ENCODE results near the gene PCGF5.

The PCGF5 gene

DNA sequence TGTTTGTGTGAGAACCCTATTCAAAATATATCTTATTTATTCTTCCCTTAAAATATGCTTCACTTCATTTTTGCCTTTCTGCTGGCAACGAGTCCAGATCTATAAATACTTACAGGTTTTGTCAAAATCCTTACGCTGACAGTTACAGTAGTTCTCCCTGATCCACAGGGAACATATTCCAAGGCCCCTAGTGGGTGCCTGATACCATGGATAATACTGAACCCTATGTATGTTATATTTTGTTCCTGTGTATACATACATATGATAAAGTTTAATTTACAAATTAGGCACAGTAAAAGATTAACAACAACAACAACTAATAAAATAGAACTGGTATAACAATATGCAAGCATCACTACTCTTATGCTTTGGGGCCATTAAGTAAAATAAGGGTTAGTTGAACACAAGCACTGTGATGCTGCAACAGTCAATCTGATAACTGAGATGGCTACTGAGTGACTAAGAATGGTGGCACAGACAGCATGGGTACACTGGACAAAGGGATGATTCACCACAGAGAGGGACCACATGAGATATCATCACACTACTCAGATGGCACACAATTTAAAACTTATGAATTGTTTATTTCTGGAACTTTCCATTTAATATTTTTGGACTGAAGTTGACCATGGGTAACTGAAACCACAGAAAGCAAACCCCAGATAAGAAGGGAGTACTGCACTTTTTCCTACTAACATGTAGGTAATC, 29.4 kb upstream of the PCGF5 start:
- Histone ChIP-seq H3K9me3 (ENCODE audit: insufficient read depth, low read length) (no peaks in the 10 kb centered on the region), H3K4me2 (ENCODE audit: low read length) (no peak overlapping the region), H3K9ac (ENCODE audit: low read length) (no peak overlapping the region), H3K27me3 (ENCODE audit: low read depth, low read length) (no peaks in the 10 kb centered on the region), H3K4me1 (ENCODE audit: low read length) (peaks cover 8% of the 10 kb centered on the region; the same call in 1 of the 2 replicates), H3K27ac (ENCODE audit: low read length) (no peak overlapping the region), H2AFZ (ENCODE audit: low read depth, low read length) (no peak overlapping the region), H3K79me2 (ENCODE audit: low read length) (peaks cover 53% of the 10 kb centered on the region), H4K20me1 (ENCODE audit: insufficient read depth, low read length) (peaks cover 8% of the 10 kb centered on the region), H3K4me3 (ENCODE audit: low read length) (no peak overlapping the region), H3K36me3 (replicated peaks; ENCODE audit: low read depth, low read length) (no peaks in the 10 kb centered on the region)
- TF ChIP-seq EZH2phosphoT487 (IDR thresholded peaks at IDR 0.05; ENCODE audit: low read depth): no peak
- TF ChIP-seq, protein P1, sequence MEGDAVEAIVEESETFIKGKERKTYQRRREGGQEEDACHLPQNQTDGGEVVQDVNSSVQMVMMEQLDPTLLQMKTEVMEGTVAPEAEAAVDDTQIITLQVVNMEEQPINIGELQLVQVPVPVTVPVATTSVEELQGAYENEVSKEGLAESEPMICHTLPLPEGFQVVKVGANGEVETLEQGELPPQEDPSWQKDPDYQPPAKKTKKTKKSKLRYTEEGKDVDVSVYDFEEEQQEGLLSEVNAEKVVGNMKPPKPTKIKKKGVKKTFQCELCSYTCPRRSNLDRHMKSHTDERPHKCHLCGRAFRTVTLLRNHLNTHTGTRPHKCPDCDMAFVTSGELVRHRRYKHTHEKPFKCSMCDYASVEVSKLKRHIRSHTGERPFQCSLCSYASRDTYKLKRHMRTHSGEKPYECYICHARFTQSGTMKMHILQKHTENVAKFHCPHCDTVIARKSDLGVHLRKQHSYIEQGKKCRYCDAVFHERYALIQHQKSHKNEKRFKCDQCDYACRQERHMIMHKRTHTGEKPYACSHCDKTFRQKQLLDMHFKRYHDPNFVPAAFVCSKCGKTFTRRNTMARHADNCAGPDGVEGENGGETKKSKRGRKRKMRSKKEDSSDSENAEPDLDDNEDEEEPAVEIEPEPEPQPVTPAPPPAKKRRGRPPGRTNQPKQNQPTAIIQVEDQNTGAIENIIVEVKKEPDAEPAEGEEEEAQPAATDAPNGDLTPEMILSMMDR (IDR thresholded peaks at IDR 0.05; ENCODE audit: low read depth, low read length): no peak

DNA sequence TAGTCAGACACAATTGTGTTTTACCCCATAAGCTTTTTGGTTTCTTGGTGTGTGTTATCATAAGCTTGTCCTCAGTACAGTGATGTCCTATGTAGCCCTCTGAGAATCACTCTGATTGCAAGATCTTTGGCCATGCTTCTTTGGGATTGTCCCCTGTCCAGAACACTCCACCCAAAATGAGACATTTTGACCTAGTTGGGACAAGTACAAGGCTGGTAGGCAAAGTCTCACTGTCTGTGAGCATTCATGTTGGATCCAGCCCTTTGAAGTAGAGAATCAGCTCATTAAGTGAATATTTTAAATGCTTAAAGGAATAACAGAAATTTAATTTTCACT, 28.9 kb upstream of the PCGF5 start:
- no peak overlapping the region for H3K4me2 ChIP-seq (ENCODE audit: low read length)
- TF ChIP-seq, protein P1 (IDR thresholded peaks at IDR 0.05; ENCODE audit: low read depth, low read length): no peak
- TF ChIP-seq EZH2phosphoT487 (IDR thresholded peaks at IDR 0.05; ENCODE audit: low read depth): no peak
- H3K27ac ChIP-seq (ENCODE audit: low read length): no peak overlapping the region
- no peaks in the 10 kb centered on the region for H3K36me3 ChIP-seq (replicated peaks; ENCODE audit: low read depth, low read length)
- peaks cover 53% of the 10 kb centered on the region for H3K79me2 ChIP-seq (ENCODE audit: low read length)
- H2AFZ ChIP-seq (ENCODE audit: low read depth, low read length): no peak overlapping the region
- H4K20me1 ChIP-seq (ENCODE audit: insufficient read depth, low read length): peaks cover 6% of the 10 kb centered on the region; the same call in 1 of the 2 replicates
- H3K9ac ChIP-seq (ENCODE audit: low read length): no peak overlapping the region
- no peaks in the 10 kb centered on the region for H3K9me3 ChIP-seq (ENCODE audit: insufficient read depth, low read length)
- H3K27me3 ChIP-seq (ENCODE audit: low read depth, low read length): no peaks in the 10 kb centered on the region
- peaks cover 8% of the 10 kb centered on the region; the same call in 1 of the 2 replicates for H3K4me1 ChIP-seq (ENCODE audit: low read length)
- H3K4me3 ChIP-seq (ENCODE audit: low read length): no peak overlapping the region

DNA sequence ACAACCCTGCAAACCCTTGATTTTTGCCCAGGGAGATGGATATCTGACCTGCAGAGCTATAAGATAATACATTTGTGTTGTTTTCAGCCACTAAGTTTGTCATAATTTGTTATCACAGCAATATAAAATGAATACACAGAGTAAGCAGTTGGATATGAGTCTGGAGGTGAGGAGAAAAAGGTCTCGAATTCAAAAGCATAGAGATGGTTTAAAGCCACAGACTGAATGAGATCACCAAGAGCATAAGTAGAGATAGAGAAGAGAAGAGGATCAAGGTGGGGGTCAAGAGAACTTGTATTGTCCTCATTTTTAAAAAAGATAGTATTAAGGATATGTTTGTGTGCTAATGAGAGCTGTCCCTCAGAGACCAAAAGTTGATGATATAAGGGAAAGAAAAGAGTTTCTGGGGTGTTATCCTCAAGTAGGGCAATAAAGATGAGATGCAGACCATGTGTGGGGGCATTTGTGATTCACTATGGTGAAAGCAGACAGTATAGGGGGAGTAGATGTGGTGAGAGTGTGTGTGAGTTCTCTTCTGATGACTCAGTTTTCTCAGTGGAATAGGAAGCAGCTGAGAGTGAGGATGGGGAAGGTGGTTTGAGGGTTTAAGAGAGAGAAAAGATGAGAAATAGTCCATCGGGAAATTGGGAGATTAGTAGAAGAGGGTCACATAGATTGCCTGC, 25.8 kb upstream of the PCGF5 start:
- H3K4me2 ChIP-seq (ENCODE audit: low read length): no peak overlapping the region
- no peak overlapping the region for H3K9ac ChIP-seq (ENCODE audit: low read length)
- H3K27me3 ChIP-seq (ENCODE audit: low read depth, low read length): no peaks in the 10 kb centered on the region
- no peaks in the 10 kb centered on the region for H3K36me3 ChIP-seq (replicated peaks; ENCODE audit: low read depth, low read length)
- H3K4me1 ChIP-seq (ENCODE audit: low read length): peaks cover 8% of the 10 kb centered on the region; the same call in 1 of the 2 replicates
- peaks cover 55% of the 10 kb centered on the region for H3K79me2 ChIP-seq (ENCODE audit: low read length)
- H3K27ac ChIP-seq (ENCODE audit: low read length): no peak overlapping the region
- no peak overlapping the region for H3K4me3 ChIP-seq (ENCODE audit: low read length)
- H4K20me1 ChIP-seq (ENCODE audit: insufficient read depth, low read length): peaks cover 8% of the 10 kb centered on the region
- TF ChIP-seq, protein P1 (IDR thresholded peaks at IDR 0.05; ENCODE audit: low read depth, low read length): no peak
- no peak for TF ChIP-seq EZH2phosphoT487 (IDR thresholded peaks at IDR 0.05; ENCODE audit: low read depth)
- no peaks in the 10 kb centered on the region for H3K9me3 ChIP-seq (ENCODE audit: insufficient read depth, low read length)
- no peak overlapping the region for H2AFZ ChIP-seq (ENCODE audit: low read depth, low read length)

DNA sequence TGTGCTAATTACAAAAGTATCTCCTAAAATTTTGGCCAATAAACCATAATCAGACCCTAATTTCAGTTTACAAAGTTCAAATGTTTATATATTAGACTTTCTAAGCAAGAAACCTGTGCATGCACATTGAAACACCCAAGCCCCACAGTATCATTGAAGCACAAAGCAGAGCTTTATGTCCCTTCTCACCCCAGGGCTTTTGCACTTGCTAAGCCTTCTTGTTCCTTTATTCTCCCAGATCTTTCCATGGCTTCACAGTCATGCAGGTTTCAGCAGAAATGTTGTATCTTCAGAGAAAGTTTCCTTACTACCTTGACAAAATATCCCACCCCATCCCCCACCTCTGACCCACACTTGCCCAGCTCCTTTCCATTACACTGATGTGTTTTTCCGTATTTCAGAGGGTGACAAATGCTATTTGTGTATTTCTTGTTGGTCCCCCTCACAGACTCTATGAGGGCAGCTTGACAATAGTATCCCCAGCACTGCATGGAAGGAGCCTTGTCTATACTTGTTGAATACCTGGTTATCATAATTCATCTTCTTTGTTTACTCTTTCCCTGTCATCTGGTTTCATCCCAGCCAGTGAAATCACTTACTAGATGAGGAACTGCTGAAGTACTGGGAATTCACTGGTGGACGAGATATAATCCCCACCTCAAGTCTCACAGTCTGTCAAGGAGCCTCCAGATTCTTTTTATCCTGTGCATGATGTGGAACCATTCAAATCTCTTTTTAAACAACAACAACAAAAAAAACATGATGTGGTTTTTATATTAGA, 24.0 kb upstream of the PCGF5 start:
- H3K9me3 ChIP-seq (ENCODE audit: insufficient read depth, low read length): no peaks in the 10 kb centered on the region
- H3K79me2 ChIP-seq (ENCODE audit: low read length): peaks cover 53% of the 10 kb centered on the region
- no peaks in the 10 kb centered on the region for H3K36me3 ChIP-seq (replicated peaks; ENCODE audit: low read depth, low read length)
- H3K27me3 ChIP-seq (ENCODE audit: low read depth, low read length): no peaks in the 10 kb centered on the region
- H3K9ac ChIP-seq (ENCODE audit: low read length): no peak overlapping the region
- peaks cover 13% of the 10 kb centered on the region for H4K20me1 ChIP-seq (ENCODE audit: insufficient read depth, low read length)
- TF ChIP-seq, protein P1 (IDR thresholded peaks at IDR 0.05; ENCODE audit: low read depth, low read length): no peak
- no peak for TF ChIP-seq EZH2phosphoT487 (IDR thresholded peaks at IDR 0.05; ENCODE audit: low read depth)
- H3K4me1 ChIP-seq (ENCODE audit: low read length): peaks cover 9% of the 10 kb centered on the region
- no peak overlapping the region for H3K27ac ChIP-seq (ENCODE audit: low read length)
- no peak overlapping the region for H3K4me2 ChIP-seq (ENCODE audit: low read length)
- H3K4me3 ChIP-seq (ENCODE audit: low read length): no peak overlapping the region
- no peak overlapping the region for H2AFZ ChIP-seq (ENCODE audit: low read depth, low read length)

All from OCI-LY3 (cell line).